Suppressor macrophage treated with lipopolysaccharide for 1 hour (primary cell): Measurements from ENCODE around the gene CARD14.
"Not testable (repeated sequence)": the region's sequence is repeated elsewhere in the genome, so short reads cannot be mapped to it uniquely, and the experiment has no call there.

Experiments used
- DNase-seq, 3 donors: peaks; one replicate each; pipeline ENCODE4 v3.0.0-alpha.2; 2020 to 2022

The CARD14 gene

DNA sequence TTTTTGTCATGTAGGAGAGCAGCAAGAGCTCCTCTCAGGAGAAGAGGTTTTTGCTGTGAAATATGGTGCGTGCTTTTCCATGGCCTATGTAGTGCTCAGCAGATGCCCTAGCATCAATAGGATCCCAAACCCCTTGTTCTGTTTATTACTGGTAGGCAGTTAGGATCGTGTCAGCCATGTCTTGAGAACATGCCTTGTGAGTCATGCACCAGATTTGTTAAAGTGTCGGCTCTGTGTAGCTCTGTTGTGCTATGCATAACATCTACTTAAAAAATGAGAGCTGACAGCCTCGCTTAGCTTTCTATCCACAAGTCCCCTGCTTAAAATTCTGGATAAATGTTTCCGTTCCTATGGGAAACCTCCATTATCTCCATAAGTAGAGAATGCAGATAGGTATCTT is 18.5 kb upstream of the CARD14 start:
- DNase-seq, result no peak

DNA sequence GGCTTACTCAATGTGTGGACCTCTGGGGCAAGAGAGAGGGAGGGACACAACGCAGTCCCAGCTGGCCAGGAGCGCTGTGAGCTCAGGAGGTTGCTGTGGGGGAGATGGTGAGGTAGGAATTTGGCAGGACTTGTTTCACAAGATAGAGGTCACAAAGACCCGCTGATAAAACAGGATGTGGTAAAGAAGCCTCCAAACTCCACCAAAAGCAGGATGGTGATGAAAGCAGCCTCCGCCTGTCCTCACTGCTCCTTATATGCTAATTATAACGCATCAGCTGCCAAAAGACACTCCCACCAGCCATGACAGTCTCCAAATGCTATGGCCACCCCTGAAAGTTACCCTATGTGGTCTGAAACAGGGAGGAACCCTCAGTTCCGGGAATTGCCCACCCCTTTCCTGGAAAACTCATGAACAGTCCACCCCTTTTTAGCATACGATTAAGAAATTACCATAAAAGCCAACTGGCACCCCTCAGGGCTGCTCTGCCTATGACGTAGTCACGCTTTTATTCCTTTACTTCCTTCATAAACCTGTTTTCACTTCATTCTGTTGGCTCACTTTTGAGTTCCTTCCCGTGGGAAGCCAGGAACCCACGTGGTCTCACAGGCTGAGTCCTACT is 17.6 kb upstream of the CARD14 start:
- peak; percentile 16 to 37 (median 18) for DNase-seq

GRCh38 chr17:80153004-80153403 is 16.8 kb upstream of the CARD14 start:
- DNase-seq, result no peak

GRCh38 chr17:80154166-80154565 is 15.7 kb upstream of the CARD14 start:
- no peak for DNase-seq

DNA sequence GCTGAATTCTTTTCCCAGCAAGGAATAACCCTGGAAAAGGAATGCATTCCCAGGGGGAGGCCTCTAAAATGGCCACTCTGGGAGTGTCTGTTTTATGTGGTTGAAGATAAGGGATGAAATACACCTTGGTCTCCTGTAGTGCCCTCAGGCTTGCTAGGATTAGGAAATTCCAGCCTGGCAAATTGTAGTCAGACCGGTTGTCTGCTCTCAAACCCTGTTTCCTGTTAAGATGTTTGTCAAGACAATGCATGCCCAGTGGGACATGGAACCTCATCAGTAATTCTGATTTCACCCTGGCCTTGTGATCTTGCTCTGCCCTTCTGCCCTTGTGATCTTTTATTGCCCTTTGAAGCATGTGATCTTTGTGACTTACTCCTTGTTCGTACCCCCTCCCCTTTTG is 14.2 kb upstream of the CARD14 start:
- DNase-seq, result not testable (repeated sequence)

DNA sequence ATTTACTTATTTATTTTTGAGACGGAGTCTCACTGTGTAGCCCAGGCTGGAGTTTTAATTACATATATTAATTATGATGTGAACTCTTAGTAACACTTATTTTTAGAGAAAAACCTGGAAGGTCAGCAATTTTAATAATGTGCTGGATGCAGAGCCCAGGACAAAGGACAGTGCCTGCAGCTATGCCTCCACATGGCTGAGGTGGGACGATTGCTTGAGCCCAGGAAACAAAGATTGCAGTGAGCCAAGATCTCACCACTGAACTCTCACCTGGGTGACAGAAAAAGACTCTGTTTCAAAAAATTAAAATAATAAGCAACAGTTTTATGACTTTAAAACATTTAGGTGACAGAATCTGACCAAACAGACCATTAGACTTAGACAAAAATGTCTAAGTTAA is 11.0 kb upstream of the CARD14 start:
- DNase-seq, result no peak

- no peak for DNase-seq
Observed at GRCh38 chr17:80160536-80160935, 9.3 kb upstream of the CARD14 start.

DNA sequence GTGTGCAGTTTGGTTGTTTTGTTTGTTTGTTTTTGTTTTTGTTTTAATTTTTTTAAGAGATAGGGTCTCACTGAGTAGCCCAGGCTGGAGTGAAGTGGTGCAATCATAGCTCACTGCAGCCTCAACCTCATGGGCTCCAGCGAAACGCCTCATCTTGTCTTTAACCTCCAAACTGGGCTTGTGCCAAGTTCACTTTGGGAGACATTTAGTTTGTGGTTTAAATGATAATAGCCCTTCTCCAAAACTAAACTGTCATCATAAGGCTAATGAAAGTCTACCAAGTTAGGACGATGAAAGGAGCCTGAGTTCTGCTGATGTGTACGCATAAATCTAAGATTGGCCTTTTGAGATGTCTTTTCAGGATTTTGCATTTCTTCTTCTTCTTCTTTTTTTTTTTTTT is 6.5 kb upstream of the CARD14 start:
- no peak for DNase-seq

- no peak for DNase-seq
Observed at GRCh38 chr17:80164185-80164584, 5.6 kb upstream of the CARD14 start.

DNA sequence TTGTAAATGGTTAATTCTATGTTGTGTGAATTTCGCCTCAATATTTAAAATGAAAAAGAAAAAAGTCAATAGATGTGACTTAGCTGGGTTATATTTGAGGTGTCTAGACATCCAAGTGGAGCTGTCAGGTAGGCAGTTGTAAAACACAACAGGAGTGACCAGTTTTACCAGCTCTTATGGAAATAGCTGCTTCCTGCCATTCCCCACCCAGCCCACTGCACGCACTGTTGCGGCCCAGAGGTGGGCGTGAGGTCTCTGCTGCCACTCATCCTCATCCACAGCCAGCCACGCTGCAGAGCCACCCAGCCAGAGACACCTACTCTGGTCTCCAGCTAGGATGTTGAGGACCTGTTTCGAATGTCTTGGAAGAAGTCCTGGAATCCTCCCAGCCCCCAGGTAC is 3.4 kb upstream of the CARD14 start:
- no peak for DNase-seq

DNA sequence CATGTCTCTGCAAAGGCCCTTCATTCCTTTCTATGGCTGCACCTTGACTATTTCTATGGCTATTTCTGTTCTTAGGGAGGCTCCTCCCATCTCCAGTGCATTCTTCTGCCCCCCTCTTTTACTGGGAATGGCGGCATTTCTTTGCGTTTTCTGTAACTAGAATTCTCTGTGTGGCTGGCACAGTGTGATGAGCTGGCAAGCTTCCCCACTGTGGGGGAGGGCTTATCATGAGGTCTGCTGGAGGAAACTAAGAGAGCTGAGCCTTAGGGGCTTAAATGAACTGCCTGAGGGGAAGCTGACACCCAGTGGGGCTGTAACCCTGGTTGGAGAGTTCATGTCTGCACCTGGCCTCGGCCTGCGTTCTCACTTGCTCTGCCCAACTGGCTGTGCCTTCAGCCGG is 1.5 kb upstream of the CARD14 start:
- no peak for DNase-seq

- DNase-seq, result no peak
Observed at GRCh38 chr17:80169107-80169506, 723 bp upstream of the CARD14 start.

- no peak for DNase-seq
Observed at GRCh38 chr17:80171681-80172080, 1.9 kb downstream of the CARD14 start.

DNA sequence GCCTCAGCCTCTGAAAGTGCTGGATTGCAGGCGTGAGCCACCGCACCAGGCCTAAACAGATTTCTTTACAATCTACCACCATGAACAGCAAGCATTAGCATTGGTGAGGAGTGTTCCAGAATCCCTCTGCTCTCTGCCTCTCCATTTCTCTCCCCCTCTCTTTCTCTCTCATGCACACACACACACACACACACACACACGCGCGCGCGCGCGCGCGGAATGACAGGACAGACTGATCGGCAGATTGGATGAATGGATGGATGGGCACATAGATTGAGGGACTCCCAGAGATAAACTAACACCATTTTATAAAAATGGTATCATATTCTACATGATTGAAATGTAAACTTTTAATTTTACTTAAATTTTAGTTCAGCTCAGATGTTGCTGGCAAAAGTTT is 3.3 kb downstream of the CARD14 start:
- no peak for DNase-seq

GRCh38 chr17:80173916-80174315 is 4.1 kb downstream of the CARD14 start:
- DNase-seq, result no peak

- DNase-seq, result no peak
Observed at GRCh38 chr17:80176757-80177156, 6.9 kb downstream of the CARD14 start.

- DNase-seq, result no peak
Observed at GRCh38 chr17:80177986-80178595, 8.3 kb downstream of the CARD14 start.

- DNase-seq, result no peak
Observed at GRCh38 chr17:80180192-80180591, 10.4 kb downstream of the CARD14 start.

GRCh38 chr17:80181431-80181830 is 11.6 kb downstream of the CARD14 start:
- no peak for DNase-seq

DNA sequence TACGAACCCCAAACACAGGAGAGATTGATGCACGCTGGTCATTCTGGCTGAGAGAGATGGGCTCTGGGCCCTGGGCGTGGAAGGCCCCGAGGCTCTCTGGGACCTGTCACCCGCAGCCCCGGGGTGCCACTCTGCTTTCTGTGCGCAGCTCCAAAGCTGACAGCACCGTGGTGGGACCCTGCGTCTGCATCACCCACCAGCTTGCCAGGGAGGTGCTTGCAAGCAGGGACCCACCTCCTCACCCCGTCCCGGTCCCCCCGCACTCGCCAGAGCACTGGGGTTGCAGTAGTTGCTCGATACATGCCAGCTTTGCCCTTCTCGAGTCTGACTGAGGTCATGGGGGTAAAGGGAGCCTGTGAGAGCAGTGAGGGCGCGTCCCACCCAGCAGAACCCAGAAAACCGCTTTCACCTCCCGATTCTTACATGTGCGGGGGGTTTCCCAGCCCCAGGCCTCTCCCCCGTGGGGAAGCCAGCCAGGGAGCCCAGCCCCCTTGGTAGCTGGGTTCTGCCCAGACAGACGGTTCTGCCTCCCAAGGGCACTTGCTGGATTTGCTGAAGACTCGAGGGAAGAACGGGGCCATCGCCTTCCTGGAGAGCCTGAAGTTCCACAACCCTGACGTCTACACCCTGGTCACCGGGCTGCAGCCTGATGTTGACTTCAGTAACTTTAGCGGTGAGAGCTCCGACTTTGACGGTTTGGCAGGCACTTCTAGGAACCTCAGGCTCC is 12.5 kb downstream of the CARD14 start:
- no peak for DNase-seq

GRCh38 chr17:80182845-80183223 is 13.0 kb downstream of the CARD14 start:
- DNase-seq, result no peak

GRCh38 chr17:80183581-80184422 is 14.0 kb downstream of the CARD14 start:
- DNase-seq, result no peak

- DNase-seq, result no peak
Observed at GRCh38 chr17:80184423-80184714, 14.5 kb downstream of the CARD14 start.

DNA sequence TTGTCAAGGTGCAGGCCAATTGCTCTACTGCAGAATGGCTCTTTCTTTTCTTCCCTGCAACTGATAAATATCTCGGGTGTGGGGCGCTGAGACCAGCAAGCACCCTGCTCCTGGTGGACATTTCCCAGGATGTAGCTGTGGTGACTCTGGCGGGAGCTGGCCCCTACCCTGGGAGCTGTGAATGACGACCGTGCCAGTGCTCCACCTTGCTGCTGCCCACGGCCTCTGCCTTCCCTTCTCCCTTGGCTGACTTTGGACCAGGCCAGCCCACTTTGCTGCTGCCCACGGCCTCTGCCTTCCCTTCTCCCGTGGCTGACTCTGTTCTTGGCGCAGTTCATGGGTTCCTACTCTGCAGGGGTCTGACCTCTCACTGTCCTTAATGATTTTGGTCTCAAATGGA is 16.1 kb downstream of the CARD14 start:
- no peak for DNase-seq
